SK-N-SH treated with all-trans-retinoic acid at 6 μM for 48 hours (cell line): ENCODE data around the gene ABCB8.
"Not testable (repeated sequence)": the region's sequence is repeated elsewhere in the genome, so short reads cannot be mapped to it uniquely, and the experiment has no call there.

Experiments
- ATAC-seq: fragments of 200-7000 bp; cut with Tn5 transposase; 3 replicates; pipeline ENCODE4 v1.9.1; 2020; ENCODE audit warnings: mild to moderate bottlenecking, moderate library complexity
- ARNTL ChIP-seq: fragments of 450-650 bp; formaldehyde crosslinking; IDR thresholded peaks from 2 replicates; pipeline ENCODE4 v1.5.0; 2020; ENCODE audit warnings: low read depth, mild to moderate bottlenecking, moderate library complexity, borderline replicate concordance
- BACH2 ChIP-seq: fragments of 250-450 bp; sonication (Bioruptor Pico); IDR thresholded peaks from 2 replicates; pipeline ENCODE4 v1.9.0; 2021; ENCODE audit warnings: mild to moderate bottlenecking, borderline replicate concordance
- CSRNP3 ChIP-seq: fragments of 250-450 bp; sonication (Bioruptor Pico); IDR thresholded peaks from 2 replicates; pipeline ENCODE4 v1.5.1; 2021; ENCODE audit warnings: mild to moderate bottlenecking, moderate library complexity
- ESRRG ChIP-seq: fragments of 250-450 bp; sonication (Bioruptor Pico); IDR thresholded peaks from 2 replicates; pipeline ENCODE4 v1.6.1; 2021; ENCODE audit warnings: mild to moderate bottlenecking
- GLIS3 ChIP-seq: fragments of 250-450 bp; sonication (Bioruptor Pico); IDR thresholded peaks from 2 replicates; pipeline ENCODE4 v1.5.0; 2020; ENCODE audit warnings: mild to moderate bottlenecking, moderate library complexity
- ISL1 ChIP-seq: fragments of 250-450 bp; sonication (Bioruptor Pico); IDR thresholded peaks from 2 replicates; pipeline ENCODE4 v2.1.2; 2022; ENCODE audit warnings: mild to moderate bottlenecking, moderate library complexity
- OSR1 ChIP-seq: fragments of 250-450 bp; sonication (Bioruptor Pico); IDR thresholded peaks from 2 replicates; pipeline ENCODE4 v1.8.0; 2022; ENCODE audit warnings: moderate library complexity, mild to moderate bottlenecking, inconsistent platforms
- PATZ1 ChIP-seq: fragments of 250-450 bp; sonication (Bioruptor Pico); IDR thresholded peaks from 2 replicates; pipeline ENCODE4 v1.8.0; 2020; ENCODE audit warnings: mild to moderate bottlenecking, moderate library complexity, borderline replicate concordance
- POU6F1 ChIP-seq: fragments of 250-450 bp; sonication (Bioruptor Pico); IDR thresholded peaks from 2 replicates; pipeline ENCODE4 v1.8.0; 2021; ENCODE audit warnings: low read depth, mild to moderate bottlenecking, moderate library complexity, borderline replicate concordance
- PPARA ChIP-seq: fragments of 250-450 bp; sonication (Bioruptor Pico); IDR thresholded peaks from 2 replicates; pipeline ENCODE4 v1.5.0; 2020; ENCODE audit warnings: mild to moderate bottlenecking, borderline replicate concordance
- RARB ChIP-seq: fragments of 250-450 bp; sonication (Bioruptor Pico); IDR thresholded peaks from 2 replicates; pipeline ENCODE4 v1.8.0; 2021; ENCODE audit warnings: mild to moderate bottlenecking, moderate library complexity
- TCF4 ChIP-seq: fragments of 250-450 bp; sonication (Bioruptor Pico); IDR thresholded peaks from 2 replicates; pipeline ENCODE4 v1.8.0; 2021; ENCODE audit warnings: mild to moderate bottlenecking, moderate library complexity, borderline replicate concordance
- TOX ChIP-seq: fragments of 250-450 bp; sonication (Bioruptor Pico); IDR thresholded peaks from 2 replicates; pipeline ENCODE4 v1.8.0; 2021; ENCODE audit warnings: mild to moderate bottlenecking, moderate library complexity, borderline replicate concordance
- TSHZ2 ChIP-seq: fragments of 250-450 bp; sonication (Bioruptor Pico); IDR thresholded peaks from 2 replicates; pipeline ENCODE4 v1.5.0; 2020; ENCODE audit warnings: mild to moderate bottlenecking, moderate library complexity
- ZC3H10 ChIP-seq: fragments of 250-450 bp; sonication (Bioruptor Pico); IDR thresholded peaks from 2 replicates; pipeline ENCODE4 v1.5.1; 2021; ENCODE audit warnings: mild to moderate bottlenecking, moderate library complexity
- ZFP3 ChIP-seq: fragments of 250-450 bp; sonication (Bioruptor Pico); IDR thresholded peaks from 2 replicates; pipeline ENCODE4 v1.5.0; 2020; ENCODE audit warnings: mild to moderate bottlenecking, moderate library complexity
- ZFP30 ChIP-seq: fragments of 450-650 bp; formaldehyde crosslinking; IDR thresholded peaks from 2 replicates; pipeline ENCODE4 v1.5.0; 2022; ENCODE audit warnings: mild to moderate bottlenecking, moderate library complexity
- ZNF565 ChIP-seq: fragments of 450-650 bp; formaldehyde crosslinking; conservative IDR thresholded peaks from 2 replicates; pipeline ENCODE4 v1.5.0; 2020; ENCODE audit warnings: low read depth, mild to moderate bottlenecking, moderate library complexity
- ZNF70 ChIP-seq: fragments of 450-650 bp; formaldehyde crosslinking; IDR thresholded peaks from 2 replicates; pipeline ENCODE4 v1.5.0; 2020; ENCODE audit warnings: mild to moderate bottlenecking, moderate library complexity
- ZNF8 ChIP-seq: fragments of 450-650 bp; formaldehyde crosslinking; IDR thresholded peaks from 2 replicates; pipeline ENCODE4 v1.5.0; 2020; ENCODE audit warnings: mild to moderate bottlenecking, moderate library complexity

Gene ABCB8

GRCh38 chr7:151009327-151010036 is 18.8 kb upstream of the ABCB8 start:
- no peak for ATAC-seq
- TF ChIP-seq ZNF8 (CRISPR knock-in tag): no peak
- TF ChIP-seq CSRNP3 (CRISPR knock-in tag): no peak
- TF ChIP-seq ZC3H10 (CRISPR knock-in tag): no peak
- no peak for TF ChIP-seq TSHZ2
- TF ChIP-seq BACH2 (CRISPR knock-in tag): no peak
- TF ChIP-seq RARB (CRISPR knock-in tag): no peak
- TF ChIP-seq ZNF70 (CRISPR knock-in tag): no peak
- no peak for TF ChIP-seq POU6F1 (CRISPR knock-in tag)
- no peak for TF ChIP-seq ZFP3
- no peak for TF ChIP-seq ZNF565 (CRISPR knock-in tag)
- no peak for TF ChIP-seq ZFP30 (CRISPR knock-in tag)

GRCh38 chr7:151010037-151010306 is 18.3 kb upstream of the ABCB8 start:
- no peak for ATAC-seq
- no peak for TF ChIP-seq ZC3H10 (CRISPR knock-in tag)
- TF ChIP-seq TCF4: no peak
- TF ChIP-seq ZFP3: no peak
- no peak for TF ChIP-seq OSR1
- TF ChIP-seq ZNF8 (CRISPR knock-in tag): no peak

GRCh38 chr7:151010307-151011096 is 17.7 kb upstream of the ABCB8 start:
- TF ChIP-seq ESRRG (CRISPR knock-in tag): no peak
- no peak for TF ChIP-seq BACH2 (CRISPR knock-in tag)
- TF ChIP-seq TOX (CRISPR knock-in tag): no peak
- no peak for TF ChIP-seq ARNTL (CRISPR knock-in tag)
- no peak for TF ChIP-seq ZNF8 (CRISPR knock-in tag)
- ATAC-seq: no peak

- ATAC-seq: no peak
- TF ChIP-seq PPARA (CRISPR knock-in tag) (no peak), BACH2 (CRISPR knock-in tag) (no peak), ESRRG (CRISPR knock-in tag) (no peak), OSR1 (no peak), PATZ1 (CRISPR knock-in tag) (no peak), RARB (CRISPR knock-in tag) (no peak), ZNF565 (CRISPR knock-in tag) (no peak), ZNF70 (CRISPR knock-in tag) (no peak), TCF4 (no peak), CSRNP3 (CRISPR knock-in tag) (no peak), ISL1 (no peak), TOX (CRISPR knock-in tag) (no peak), GLIS3 (CRISPR knock-in tag) (no peak)
Measured at GRCh38 chr7:151011097-151011409, 17.2 kb upstream of the ABCB8 start.

- ATAC-seq: not testable (repeated sequence)
Measured at GRCh38 chr7:151011616-151012015, 16.6 kb upstream of the ABCB8 start.
